H1 (cell line): ENCODE results near the gene RASAL1.

Experiments
- BCL11A ChIP-seq, 2 experiments: IDR thresholded peaks; one replicate each; pipeline ENCODE4 v1.6.1; 2011; ENCODE audit warnings: low read depth in 2 of 2, low read length in 2 of 2, mild to moderate bottlenecking in 2 of 2
- CHD2 ChIP-seq: IDR thresholded peaks from 2 replicates; pipeline ENCODE4 v1.6.1; 2012; ENCODE audit warnings: low read length, improper control_type of control experiment
- EP300 ChIP-seq, 2 experiments: IDR thresholded peaks; 1 replicate in 1 of 2; 2 replicates in 1 of 2; pipeline ENCODE4 v1.6.1; 2011 to 2012; ENCODE audit warnings: low read depth in 2 of 2, low read length in 2 of 2, mild to moderate bottlenecking in 2 of 2, borderline replicate concordance in 1 of 2, inconsistent platforms in 1 of 2, moderate library complexity in 1 of 2
- EZH2 ChIP-seq: fragments of 200-600 bp; sonication (generic); IDR thresholded peaks from 2 replicates; pipeline ENCODE4 v1.7.1; 2012; ENCODE audit warnings: low read depth, mild to moderate bottlenecking, moderate library complexity, low read length, inconsistent platforms; ENCODE audit not compliant: severe bottlenecking
- HDAC6 ChIP-seq: IDR thresholded peaks from one replicate; pipeline ENCODE4 v1.7.1; 2012; ENCODE audit warnings: low read depth, mild to moderate bottlenecking, inconsistent platforms, low read length, moderate library complexity
- JUND ChIP-seq: IDR thresholded peaks from 2 replicates; pipeline ENCODE4 v1.6.1; 2011; ENCODE audit warnings: mild to moderate bottlenecking, improper control_type of control experiment, low read length
- SRF ChIP-seq: IDR thresholded peaks from 2 replicates; pipeline ENCODE4 v1.6.1; 2011; ENCODE audit warnings: mild to moderate bottlenecking, low read depth, low read length, moderate library complexity
- TF ChIP-seq, protein P1 (sequence below), 3 experiments: IDR thresholded peaks; 1 replicate in 2 of 3; 2 replicates in 1 of 3; pipeline versions ENCODE4 v1.5.1 to v1.6.1; 2011; ENCODE audit warnings: low read length in 3 of 3, mild to moderate bottlenecking in 3 of 3, inconsistent platforms in 2 of 3, low read depth in 1 of 3, moderate library complexity in 1 of 3; ENCODE audit not compliant: insufficient read depth in 1 of 3; ENCODE audit errors: control extremely low read depth in 1 of 3

DNA sequence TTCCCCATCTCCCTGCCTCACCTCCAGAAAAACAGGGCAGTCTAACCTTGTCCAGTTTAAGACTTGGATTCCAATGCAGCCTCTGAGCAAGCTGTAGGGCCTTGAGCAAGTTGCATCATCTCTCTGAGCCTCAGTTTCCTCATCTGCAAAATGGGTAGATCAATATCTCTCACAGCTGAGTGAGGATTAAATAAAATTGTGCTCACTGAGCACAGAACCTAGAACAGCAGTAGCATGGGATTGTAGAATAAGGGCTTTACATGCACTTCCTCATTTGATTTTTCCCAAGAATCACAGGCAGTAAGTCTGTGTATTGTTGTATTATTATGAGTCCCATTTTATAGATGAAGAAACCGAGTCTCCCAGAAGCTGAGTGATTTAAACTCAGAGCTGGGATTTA is 77.0 kb downstream of the RASAL1 start:
- TF ChIP-seq, protein P1, sequence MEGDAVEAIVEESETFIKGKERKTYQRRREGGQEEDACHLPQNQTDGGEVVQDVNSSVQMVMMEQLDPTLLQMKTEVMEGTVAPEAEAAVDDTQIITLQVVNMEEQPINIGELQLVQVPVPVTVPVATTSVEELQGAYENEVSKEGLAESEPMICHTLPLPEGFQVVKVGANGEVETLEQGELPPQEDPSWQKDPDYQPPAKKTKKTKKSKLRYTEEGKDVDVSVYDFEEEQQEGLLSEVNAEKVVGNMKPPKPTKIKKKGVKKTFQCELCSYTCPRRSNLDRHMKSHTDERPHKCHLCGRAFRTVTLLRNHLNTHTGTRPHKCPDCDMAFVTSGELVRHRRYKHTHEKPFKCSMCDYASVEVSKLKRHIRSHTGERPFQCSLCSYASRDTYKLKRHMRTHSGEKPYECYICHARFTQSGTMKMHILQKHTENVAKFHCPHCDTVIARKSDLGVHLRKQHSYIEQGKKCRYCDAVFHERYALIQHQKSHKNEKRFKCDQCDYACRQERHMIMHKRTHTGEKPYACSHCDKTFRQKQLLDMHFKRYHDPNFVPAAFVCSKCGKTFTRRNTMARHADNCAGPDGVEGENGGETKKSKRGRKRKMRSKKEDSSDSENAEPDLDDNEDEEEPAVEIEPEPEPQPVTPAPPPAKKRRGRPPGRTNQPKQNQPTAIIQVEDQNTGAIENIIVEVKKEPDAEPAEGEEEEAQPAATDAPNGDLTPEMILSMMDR (IDR thresholded peaks at IDR 0.05; ENCODE audit: control extremely low read depth in 1 of 3, insufficient read depth in 1 of 3, low read depth in 1 of 3, low read length in 3 of 3): no peak
- no peak for TF ChIP-seq EP300 (IDR thresholded peaks at IDR 0.05; ENCODE audit: borderline replicate concordance in 1 of 2, low read depth in 2 of 2, low read length in 2 of 2)
- TF ChIP-seq HDAC6: no peak
- no peak for TF ChIP-seq SRF
- no peak for TF ChIP-seq CHD2
- TF ChIP-seq JUND: no peak
- TF ChIP-seq EZH2: no peak
- TF ChIP-seq BCL11A (IDR thresholded peaks at IDR 0.05; ENCODE audit: low read depth in 2 of 2, low read length in 2 of 2): no peak
